HG03159 (cell line): ENCODE data around the gene SSBP4.

Experiments used
- ATAC-seq: cut with Tn5 transposase; IDR thresholded peaks from one replicate; pipeline ENCODE4 v1.9.1; 2021; ENCODE audit warnings: mild to moderate bottlenecking, moderate library complexity; ENCODE audit not compliant: unreplicated experiment

Gene SSBP4

DNA sequence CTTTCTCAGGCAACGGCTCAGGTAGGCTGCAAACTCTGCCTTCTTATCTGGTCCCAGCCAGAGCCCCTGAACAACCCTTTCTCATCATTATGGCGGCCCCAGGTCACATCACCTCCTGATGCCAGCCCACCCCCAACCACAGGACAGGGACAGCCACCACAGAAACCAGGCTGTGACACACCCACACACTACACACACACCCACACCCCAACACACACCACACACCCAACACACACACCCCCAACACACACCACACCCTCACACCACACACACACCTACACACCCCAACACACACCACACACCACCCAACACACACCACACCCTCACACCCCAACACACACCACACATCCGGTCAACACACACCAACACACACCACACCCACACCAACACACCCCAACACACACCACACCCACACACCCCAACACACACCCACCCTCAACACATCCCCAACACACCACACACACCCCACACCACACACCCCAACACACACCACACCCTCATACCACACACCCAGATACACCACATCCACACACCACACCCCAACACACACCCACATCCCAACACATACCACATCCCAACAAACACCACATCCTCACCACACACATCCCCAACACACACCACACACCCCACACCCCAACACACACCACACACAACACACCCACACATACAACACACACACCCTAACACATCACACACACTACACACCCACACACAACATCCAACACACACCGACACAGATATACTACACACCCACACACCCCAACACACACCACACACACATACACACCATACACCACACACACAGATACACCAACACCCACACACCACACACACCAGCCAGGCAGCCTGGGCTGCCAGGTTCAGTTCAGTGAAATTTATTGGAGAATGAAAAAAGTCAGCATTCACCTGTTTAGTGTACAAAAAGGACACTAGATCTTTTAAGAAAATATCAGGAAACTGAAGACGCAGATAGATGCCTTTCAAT lies 22.9 kb downstream of the SSBP4 start:
- ATAC-seq, result no peak

DNA sequence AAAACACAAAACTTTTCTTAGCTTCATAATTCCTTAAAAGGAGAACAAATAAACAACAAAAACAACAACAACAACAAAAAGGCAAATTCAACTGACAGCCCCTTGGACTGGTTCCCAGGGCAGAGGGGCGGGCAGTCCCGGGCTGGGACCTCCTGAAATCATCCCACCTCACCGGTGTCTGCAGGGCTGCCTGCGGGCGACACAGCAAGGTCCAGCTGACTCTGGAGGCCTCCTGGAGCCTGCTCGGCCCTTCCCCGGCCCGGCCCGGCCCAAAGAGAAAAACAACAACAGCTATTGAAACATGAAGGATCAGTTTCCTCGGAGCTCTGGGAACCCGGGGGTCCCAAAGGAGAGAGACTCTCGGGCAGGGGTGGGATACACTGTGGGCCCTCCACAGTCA lies 23.7 kb downstream of the SSBP4 start:
- ATAC-seq, result no peak

DNA sequence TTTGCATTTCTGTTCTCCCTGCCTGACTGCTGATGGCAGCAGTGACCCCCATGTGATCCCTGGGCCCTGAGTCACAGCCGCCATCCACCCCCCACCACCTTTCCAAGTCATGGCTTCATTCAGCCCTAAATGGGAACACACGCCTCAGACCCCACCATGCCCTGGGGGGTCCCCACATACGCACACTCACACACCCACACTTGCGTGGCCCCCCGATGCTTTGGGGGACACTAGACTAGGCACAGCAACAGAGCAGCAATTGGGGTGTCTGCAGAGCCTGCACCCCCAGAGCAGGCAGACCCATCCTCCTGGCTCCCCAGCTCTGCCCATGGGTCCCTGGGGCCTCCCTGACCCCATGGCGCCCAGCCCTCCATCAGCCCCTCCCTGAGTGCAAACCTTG lies 24.2 kb downstream of the SSBP4 start:
- ATAC-seq, result no peak

DNA sequence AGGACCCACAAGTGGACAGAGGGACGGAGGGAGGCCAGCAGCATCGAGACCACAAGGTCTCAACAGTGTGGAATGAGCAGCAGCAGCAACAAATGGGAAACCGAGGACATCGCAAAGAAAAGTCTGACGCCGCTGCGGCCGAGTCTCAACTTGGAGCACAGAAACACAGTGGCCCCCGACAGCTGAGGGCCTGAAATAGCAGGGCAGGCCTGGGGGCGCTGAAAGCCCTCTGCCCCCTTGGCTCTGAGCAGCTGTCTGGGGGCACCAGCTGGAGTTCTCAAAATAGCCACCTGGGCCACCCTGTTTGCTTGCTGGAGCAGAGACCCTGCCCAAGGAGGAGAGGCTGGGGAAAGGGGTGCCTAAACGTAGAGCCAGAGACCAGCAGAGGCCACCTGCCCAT lies 24.6 kb downstream of the SSBP4 start:
- no peak for ATAC-seq

DNA sequence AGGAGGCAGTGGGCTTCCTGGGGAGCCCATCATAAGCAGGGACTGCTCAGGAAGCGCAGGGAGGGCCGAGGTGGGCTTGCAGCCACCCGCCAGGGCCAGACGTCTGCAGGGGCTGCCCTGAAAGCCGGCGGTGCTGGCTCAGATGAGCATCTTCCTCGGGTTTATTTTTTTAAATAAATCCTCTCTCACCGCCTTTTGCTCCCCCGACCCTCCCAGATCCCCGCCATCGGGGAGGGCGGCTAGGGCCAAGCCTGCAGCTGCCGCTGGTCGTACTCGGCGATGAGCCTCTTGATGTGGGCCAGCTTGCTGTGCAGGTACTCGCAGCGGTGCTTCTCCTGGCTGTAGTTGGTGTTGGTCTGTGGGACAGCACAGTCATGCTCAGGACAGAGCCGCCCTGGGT lies 25.3 kb downstream of the SSBP4 start:
- ATAC-seq, result no peak

DNA sequence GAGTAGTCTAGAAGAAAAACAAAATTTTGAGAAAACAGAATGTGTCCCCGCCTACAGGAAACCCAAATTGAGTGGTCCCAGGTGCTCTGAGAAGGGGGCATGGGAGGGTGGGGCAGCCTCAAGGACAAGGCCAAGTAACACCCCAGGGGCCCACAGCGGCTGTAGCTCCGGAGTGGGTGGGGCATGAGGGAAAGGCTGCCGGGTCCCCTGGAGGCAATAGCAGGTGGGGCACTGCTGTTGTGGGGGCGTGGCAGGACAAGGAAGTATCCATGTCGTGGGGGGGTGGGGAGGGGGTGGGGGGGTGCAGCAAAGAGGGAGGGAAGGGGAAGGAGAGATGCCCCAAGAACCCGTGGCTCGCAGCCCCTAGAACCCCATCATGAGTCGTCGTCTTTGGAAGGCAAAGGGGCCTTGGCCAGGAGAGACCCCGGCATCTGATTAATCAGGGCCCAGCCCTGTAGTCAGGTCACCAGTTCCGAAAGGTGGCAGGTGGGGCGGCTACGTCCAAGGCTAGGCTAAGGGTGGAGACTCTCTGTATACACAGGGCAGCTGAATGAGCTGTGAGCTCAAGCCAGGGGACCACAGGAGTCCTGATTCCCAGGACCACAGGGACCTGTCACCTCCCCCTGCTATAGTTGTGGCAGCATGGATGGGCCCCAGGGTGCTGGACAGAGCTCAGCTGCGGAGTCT lies 26.2 kb downstream of the SSBP4 start:
- ATAC-seq, result no peak

DNA sequence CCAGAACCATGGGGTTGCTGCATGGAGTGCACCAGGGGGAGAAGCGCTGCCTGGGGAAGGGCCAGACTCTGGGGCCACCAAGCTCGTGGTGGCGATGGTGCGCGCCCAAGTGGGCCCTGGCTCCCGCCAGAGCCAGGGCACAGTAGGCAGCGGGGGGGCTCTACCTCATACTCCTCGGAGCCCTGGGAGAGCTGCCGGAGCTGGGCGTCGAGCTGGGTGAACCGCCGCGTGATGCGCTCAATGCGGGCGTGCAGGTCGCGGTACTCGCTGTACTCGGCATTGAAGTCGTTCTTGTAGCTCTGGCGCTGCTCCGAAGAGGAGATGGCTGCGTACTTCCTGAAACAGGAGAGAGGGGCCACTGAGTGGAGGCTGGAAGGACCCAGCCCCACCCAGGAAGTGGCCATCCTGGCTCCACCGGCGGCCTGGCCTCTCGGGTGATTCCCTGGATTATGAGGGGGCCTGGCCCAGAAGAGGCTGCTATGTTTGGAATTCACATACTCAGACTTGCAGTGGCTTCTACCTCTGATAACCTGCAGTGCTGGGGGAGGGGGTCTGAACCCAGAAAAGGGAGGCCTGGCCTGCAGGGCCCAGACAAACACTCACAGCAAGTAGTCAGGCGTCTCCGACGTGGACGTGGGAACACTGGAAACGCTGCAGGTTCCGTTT lies 27.1 kb downstream of the SSBP4 start:
- no peak for ATAC-seq

DNA sequence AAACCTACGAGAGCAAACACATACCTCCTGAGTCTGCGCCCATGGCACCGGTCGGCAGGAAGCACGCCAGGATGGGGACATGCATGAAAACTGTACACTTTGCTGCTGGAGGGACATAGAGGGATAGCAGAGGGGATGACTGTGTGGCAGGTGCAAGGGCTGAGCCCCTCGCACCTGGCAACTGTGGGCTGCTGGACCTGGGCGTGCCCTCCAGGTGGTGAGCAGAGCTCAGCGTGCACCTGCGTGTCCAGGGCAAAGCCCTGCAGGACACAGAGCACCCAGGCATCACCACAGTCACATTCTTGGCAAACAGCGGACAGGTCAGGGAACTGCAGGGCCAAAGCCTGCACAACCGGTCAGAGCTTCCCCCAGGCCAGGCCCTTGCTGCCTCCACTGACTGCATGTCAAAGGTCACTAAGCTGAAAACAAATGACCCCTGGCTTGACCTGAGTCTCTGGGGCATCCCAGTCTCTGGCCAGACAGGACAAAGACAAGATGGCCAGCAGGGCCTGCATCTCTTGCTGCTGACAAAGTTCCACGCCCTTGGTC lies 27.7 kb downstream of the SSBP4 start:
- ATAC-seq, result no peak

GRCh38 chr19:18449552-18449951 lies 30.4 kb downstream of the SSBP4 start:
- no peak for ATAC-seq

- ATAC-seq, result no peak
Observed at GRCh38 chr19:18450021-18450930, 31.1 kb downstream of the SSBP4 start.

DNA sequence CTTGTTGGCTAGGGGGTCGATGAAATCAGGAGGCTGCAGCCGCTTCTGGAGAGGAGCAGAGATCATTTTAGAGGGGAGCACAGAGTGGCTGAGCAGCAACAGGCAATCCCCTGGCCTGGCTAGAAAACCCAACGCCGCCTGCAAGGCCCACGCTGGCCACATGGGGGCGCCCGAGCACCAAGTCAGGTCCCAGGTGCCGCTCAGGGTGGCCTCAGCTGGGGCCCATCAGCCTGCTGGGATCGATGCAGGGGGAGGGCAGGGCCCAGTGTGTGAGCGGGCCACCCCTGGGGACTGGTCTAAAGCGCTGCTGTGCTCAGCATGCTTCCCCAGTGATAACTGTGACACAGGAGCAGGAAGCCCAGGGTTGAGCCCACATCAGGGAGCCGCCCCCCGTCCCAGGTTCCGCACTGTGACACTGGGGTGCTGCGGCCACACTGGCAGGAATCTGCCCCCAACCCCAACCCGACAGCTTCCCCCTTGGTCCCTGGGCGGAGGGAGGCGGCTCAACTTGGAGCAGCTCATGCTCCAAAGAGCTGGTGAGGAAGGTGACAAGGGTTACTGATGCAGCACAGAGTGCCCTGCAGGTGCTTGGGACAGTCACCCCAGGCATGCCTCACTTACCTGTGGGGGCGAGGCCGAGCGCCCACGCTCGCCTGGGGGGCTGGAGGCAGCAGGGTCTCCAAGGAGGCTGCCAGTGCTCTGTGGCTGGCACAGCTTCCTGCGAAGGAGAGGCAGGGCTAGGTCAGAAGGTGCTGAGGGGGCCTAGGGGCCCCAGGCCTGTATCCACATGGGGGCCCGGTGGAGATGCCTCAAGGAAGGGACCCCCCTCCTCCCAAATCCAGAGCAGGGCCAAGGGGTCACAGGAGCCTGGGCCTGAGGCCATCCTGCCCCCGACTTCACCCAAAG lies 32.0 kb downstream of the SSBP4 start:
- peak; percentile 63 for ATAC-seq

DNA sequence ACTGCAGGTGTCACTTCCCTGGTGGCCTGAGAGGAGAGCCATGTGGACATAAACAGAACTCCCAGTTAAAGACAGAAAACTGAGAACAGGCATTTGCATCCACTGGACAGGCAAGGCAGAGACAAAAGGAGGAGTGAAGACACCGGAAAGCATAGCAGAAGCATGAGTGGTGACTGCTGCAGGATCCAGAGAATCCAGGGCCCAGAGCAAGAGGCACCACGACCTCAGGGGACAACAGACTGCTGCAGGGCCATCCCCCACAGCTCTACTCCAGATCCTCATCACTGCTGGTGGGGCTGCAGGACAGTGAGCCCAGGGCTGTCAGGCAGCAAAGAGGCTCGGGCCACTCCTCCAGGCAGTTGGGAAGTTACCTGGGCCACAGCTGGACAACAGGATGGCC lies 33.2 kb downstream of the SSBP4 start:
- ATAC-seq, result no peak

GRCh38 chr19:18453269-18454024 lies 34.2 kb downstream of the SSBP4 start:
- ATAC-seq, result no peak

- ATAC-seq, result no peak
Observed at GRCh38 chr19:18456279-18456678, 37.1 kb downstream of the SSBP4 start.

DNA sequence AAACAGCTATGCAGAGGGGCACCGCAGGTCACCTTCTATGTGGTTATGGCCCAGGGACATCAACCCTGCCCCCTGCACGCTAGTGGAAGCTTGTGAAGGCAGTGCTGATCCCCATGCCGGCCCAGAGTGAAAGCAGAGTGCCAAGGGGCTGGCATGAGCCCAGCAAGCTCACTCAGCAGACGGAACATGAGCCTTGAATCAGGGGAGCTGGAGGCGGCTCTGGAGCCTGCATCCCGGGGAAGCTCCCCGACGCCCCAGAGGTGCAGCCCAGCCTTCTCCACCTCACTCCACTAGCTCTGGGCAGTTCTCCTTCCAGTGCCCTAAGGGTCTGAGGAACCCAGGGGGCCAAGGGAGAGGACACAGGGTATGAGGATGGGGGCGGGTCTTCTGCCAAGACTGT lies 37.8 kb downstream of the SSBP4 start:
- no peak for ATAC-seq

- no peak for ATAC-seq
Observed at GRCh38 chr19:18457483-18458331, 38.5 kb downstream of the SSBP4 start.

- ATAC-seq, result no peak
Observed at GRCh38 chr19:18460900-18461299, 41.7 kb downstream of the SSBP4 start.

- no peak for ATAC-seq
Observed at GRCh38 chr19:18461471-18461870, 42.3 kb downstream of the SSBP4 start.
